ENCODE measurements around the gene TFR2.

Gene TFR2

DNA sequence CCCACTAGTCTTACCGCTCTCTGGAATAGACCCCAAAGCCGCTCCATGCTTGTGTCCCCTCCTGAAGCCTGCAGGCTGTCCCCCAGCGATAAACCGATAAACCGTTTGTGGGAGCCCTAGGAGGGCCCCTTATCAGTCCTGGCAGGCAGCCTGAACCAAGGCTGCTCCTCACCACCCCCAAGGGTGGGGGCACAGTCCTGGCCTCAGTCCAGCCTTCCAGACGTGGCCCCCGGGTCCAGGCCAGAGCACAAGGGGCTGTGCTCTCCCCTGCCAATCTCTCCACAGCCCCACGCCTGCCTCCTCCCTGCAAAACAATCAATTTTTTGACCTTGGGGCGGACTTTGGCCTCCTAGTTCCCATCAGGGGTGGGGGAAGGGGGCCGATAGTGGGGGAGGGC is at the start of gene TFR2:
TSS of gene TFR2 (minus strand) at position 90 of the 397 bp plus-strand sequence. CDS start at position 47, 43 bp downstream.
- no peak for DNase-seq (ENCODE audit: low read depth in 2 of 2)

DNA sequence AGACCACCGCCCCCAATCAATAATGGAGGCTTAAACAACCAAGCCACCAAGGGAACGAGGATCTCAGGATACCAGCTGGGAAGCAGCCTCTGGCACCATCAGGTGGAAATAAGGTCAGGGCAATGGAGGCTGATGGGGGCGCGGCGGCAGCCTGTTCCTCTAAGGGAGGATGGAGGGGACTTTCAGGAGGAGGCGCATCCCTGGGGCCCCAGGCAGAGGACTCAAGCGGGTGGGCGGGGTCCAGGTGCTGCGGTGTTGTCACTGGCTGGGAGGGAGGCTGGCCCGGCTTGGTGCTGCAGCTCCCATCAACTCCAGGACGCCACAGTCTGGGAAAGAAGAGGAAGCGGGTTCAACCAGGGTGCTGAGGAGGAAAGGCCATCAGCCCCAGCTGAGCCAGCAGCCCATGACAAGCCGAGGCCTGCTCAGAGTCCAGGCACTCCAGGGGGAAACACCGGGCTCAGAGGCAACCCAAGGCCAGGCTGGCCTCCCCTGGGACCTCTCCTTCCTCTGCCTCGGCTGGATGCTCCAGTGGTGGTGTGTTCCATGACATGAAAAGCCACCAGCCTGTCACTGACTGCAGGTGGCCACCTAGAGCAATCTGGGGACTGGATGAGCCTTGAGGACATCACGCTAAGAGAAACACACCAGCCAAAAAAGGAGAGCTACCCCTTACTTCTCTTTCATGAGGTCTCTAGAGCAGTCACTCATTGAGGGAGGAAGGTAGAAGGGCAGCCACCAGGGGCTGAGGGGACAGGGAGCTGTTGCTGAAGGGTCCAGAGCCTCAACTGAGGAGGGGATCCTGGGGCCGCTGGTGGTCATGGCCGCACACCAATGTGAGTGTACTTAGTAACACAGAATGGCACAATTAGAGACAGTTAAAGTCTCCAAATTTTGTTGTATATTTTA is 48.1 kb upstream of the TFR2 start:
- DNase-seq (ENCODE audit: low read depth in 2 of 2) = no peak

- DNase-seq (ENCODE audit: low read depth in 2 of 2) = no peak
Observed at GRCh38 chr7:100688326-100688860, 47.0 kb upstream of the TFR2 start.

DNA sequence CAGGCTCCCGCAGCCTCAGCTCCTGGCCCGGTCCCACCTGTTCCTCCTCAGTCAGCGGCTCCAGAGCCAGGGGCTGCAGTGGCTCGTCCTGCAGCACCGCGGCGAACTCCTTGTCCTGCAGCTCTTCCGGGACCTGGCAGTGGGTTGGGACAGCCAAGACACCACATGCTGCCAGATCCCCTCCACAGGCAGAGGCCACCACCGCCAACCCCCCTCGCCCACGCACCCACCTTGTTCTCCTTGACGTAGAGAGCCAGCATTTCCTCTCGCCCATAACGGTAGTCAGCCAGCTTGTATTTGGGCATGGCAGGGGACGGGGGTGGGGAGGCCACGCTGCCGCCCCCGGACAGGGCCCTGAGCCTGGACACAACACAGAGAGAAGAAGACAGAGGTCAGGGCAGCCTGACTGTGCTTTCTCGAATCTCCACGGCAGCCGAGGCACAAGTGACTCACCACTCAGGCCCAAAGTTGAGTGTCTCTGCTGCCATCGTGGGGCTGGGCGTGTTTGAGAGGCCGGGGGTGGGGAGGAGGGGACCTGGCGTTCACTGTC is 46.5 kb upstream of the TFR2 start:
- DNase-seq (ENCODE audit: low read depth in 2 of 2) = no peak

DNA sequence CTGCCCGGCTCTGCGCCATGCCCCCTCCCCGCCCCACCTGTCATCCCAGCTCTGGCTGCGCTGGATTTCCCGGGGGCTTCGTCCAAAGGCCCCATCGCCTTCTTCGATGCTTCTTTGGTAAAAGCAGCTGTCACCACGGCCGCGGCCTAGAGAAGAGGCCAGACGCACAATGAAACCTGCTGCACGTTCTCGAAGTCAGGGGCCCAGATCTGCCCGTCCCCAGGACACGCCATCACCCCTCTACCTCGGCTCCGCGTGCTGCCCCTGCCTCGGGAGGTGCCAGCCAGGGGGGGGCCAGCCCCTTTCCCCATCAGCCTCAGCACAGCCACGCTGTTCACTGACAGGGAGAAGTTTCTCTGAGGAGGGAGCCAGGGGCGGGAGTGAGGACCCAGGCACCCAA is 45.9 kb upstream of the TFR2 start:
- DNase-seq (ENCODE audit: low read depth in 2 of 2) = no peak

GRCh38 chr7:100686822-100687211 is 45.5 kb upstream of the TFR2 start:
- no peak for DNase-seq (ENCODE audit: low read depth in 2 of 2)

DNA sequence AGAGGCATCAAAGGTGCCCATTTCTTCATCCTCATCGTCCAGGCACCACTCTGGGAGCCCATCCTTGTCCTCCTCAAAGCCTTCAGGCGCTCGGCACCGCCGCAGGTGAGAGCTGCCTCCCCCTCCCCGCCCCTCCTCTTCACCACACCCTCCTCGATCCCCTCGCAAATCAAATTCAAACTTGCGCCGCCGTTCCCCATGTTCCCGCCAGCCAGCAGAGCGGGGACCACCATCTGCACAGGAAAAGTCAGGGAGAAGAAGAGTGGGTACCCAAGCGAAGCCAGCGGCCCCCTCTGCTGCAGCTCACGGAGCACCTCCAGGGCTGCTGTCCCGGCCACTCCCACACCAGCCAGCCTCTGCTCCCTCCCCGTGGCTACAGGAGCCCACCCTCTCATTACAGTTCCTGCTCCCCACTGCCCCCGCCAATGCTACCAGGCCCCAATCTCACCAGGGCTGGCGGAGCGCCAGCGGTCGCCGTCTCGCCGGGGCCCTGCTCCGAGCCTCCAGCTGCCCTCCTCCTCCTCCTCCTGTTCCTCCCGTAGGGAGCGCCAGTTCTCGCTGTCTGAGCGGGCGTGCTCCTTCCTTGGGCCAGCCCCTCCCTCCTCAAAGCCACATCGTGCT is 45.0 kb upstream of the TFR2 start:
- no peak for DNase-seq (ENCODE audit: low read depth in 2 of 2)

DNA sequence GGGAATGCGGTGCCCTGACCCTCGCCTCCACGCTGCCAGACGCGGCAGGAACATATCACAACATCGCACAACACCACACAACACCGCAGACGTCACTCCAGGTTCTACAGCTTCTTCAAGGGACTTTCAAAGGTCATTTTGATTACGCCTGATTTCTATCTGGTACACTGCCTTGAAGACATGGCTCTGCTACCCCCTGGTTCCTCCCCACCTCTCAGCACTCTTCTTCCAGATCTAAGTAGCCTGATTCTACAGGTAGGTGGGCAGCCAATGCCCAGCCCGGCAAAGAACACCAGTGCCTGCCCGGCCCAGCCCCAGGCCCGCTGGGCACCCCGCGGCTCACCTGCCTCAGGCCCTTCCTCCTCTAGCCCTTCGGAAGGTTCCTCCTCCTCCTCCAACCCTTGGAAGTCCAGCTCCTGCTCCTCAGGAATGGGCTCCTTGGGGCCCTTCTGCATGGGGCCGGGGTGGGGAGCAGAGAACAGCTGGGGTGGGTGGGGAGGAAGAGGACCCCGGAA is 44.3 kb upstream of the TFR2 start:
- DNase-seq (ENCODE audit: low read depth in 2 of 2) = no peak

- DNase-seq (ENCODE audit: low read depth in 2 of 2) = no peak
Observed at GRCh38 chr7:100685049-100685605, 43.8 kb upstream of the TFR2 start.

- no peak for DNase-seq (ENCODE audit: low read depth in 2 of 2)
Observed at GRCh38 chr7:100684534-100685042, 43.2 kb upstream of the TFR2 start.

- no peak for DNase-seq (ENCODE audit: low read depth in 2 of 2)
Observed at GRCh38 chr7:100683659-100684533, 42.5 kb upstream of the TFR2 start.

- DNase-seq (ENCODE audit: low read depth in 2 of 2) = no peak
Observed at GRCh38 chr7:100682991-100683658, 41.8 kb upstream of the TFR2 start.

- no peak for DNase-seq (ENCODE audit: low read depth in 2 of 2)
Observed at GRCh38 chr7:100682228-100682741, 40.9 kb upstream of the TFR2 start.

GRCh38 chr7:100681491-100682227 is 40.3 kb upstream of the TFR2 start:
- no peak for DNase-seq (ENCODE audit: low read depth in 2 of 2)

DNA sequence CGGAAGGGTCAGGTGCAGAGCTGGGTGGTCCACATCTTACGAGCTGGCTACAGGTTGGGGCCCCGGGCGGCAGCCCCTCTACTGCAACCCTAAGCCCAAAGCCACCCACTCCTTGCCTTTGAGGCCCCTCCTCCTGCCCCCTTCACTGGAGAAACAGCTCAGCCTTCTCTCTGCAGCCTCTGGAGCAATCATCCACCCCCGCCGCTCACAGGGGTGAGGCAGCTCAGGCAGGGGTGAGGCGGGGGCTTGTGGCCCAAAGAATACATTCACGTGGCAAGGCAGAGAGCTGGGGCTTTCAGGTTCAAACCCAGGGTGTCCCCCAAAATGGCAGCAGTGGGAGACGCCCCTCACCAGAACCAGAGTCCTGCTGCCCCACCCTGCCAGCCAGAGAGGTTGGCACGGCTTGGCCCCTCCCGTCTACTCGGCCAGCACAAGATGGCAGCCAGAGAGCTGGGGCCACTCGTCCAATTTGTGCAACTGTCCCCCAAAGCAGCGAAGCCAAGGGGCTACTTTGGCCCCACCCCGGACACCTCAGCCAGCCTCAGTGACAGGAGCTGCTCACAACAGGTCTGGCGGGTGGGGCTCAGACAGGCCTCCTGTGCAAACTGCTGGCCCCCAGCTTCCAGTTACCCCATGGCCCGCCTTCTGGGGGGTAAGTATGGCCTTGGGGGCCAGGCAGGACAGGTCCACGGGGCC is 39.4 kb upstream of the TFR2 start:
- DNase-seq (ENCODE audit: low read depth in 2 of 2) = no peak

DNA sequence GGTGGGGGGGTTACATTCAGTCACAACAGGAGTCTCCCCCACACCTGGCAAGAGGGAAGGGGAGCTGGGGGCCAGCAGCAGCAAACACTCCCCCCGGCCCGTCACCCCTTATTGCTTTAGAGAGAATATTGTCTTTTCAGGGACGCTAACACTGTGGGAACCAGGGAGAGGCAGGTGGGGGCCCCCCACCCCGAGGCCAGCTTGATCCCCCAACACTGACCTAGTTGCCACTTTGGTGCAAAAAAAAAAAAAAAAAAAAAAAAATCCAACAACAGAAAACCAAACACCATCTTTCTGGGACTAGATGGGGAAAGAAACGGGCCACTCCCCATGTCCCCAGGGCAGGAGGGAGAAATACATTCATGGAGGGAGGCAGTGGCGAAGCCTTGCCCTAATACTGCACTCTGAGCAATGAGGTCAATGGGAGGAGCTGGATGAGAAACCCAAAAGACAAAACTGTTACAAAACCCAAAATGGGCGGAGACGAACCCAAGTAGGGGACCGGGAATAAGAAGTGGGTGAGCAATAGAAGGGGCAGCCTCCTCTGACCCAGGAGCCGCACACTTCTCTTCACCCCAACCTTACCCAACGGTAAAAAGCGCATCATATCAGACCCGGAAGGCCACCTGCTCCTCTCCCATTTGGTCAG is 38.7 kb upstream of the TFR2 start:
- no peak for DNase-seq (ENCODE audit: low read depth in 2 of 2)

DNA sequence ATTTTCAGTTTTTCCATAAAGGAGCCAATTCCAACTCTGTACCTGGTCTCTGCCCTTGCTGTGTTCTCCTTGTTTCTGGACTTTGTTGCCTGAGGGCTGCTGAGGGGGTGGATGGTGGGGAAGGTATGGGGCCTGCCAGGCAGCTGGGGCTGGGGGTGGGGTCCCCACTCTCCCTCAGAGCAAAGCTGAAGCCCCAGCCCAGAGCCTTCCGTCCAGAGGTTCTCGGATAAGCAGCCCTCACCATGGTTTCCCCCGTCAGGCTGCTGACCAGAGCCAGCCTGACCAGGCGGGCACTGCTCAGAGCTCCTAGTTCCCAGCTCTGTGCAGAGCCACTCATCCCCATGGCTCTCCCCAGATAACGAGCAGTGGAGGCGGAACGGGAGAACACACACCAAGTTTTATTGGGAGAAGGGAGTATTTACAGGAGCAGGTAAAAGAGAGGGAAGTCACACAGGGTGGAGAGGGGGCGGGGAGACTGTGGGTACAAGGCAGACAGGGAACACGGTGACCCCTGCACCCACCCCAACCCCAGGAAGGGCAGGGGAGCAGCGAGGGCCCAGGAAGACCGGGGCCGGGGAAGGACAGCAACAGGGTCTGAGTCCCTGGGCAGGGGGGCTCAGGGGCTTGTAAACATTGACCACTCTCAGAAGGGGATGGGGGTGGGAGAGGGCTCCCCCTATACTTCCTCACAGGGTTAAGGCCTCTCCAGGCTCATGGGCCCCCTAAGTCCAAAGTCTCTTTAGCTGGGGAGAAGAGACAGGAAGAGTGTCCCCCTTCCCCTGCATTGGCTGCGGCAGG is 38.0 kb upstream of the TFR2 start:
- DNase-seq (ENCODE audit: low read depth in 2 of 2) = no peak

Data from stimulated activated CD8-positive, alpha-beta memory T cell treated with anti-CD3 and anti-CD28 coated beads, Interleukin-15, amount 100 ng/mL, for 48 hours (primary cell).